GM21576 (cell line): ENCODE results near the gene C16orf87.

ENCODE experiments used
- ATAC-seq: cut with Tn5 transposase; IDR thresholded peaks from one replicate; pipeline ENCODE4 v1.9.1; 2021; ENCODE audit warnings: mild to moderate bottlenecking, moderate library complexity; ENCODE audit not compliant: unreplicated experiment

The C16orf87 gene

GRCh38 chr16:46844771-46845170 is 13.8 kb upstream of the C16orf87 start:
- ATAC-seq: no peak

- no peak for ATAC-seq
These were observed 13.1 kb upstream of the C16orf87 start for GRCh38 chr16:46843898-46844642.

- ATAC-seq: no peak
These were observed 11.4 kb upstream of the C16orf87 start for GRCh38 chr16:46842192-46842895.

- ATAC-seq: no peak
These were observed 9.0 kb upstream of the C16orf87 start for GRCh38 chr16:46839986-46840443.

- no peak for ATAC-seq
These were observed 5.9 kb upstream of the C16orf87 start for GRCh38 chr16:46836534-46837530.

GRCh38 chr16:46833460-46833800 is 2.5 kb upstream of the C16orf87 start:
- ATAC-seq: no peak

- ATAC-seq: no peak
These were observed 1.9 kb upstream of the C16orf87 start for GRCh38 chr16:46832757-46833459.

- ATAC-seq: peak; percentile 7
These were observed 521 bp downstream of the C16orf87 start for GRCh38 chr16:46830417-46830901.

- ATAC-seq: no peak
These were observed 2.0 kb downstream of the C16orf87 start for GRCh38 chr16:46828943-46829342.

- no peak for ATAC-seq
These were observed 2.7 kb downstream of the C16orf87 start for GRCh38 chr16:46828292-46828691.

- ATAC-seq: no peak
These were observed 4.3 kb downstream of the C16orf87 start for GRCh38 chr16:46826631-46827030.

- peak; percentile 86 for ATAC-seq
These were observed 8.7 kb downstream of the C16orf87 start for GRCh38 chr16:46822270-46822669.

- no peak for ATAC-seq
These were observed 13.0 kb downstream of the C16orf87 start for GRCh38 chr16:46817961-46818360.

- ATAC-seq: no peak
These were observed 16.2 kb downstream of the C16orf87 start for GRCh38 chr16:46814790-46815189.

- no peak for ATAC-seq
These were observed 17.4 kb downstream of the C16orf87 start for GRCh38 chr16:46813611-46814010.

- ATAC-seq: no peak
These were observed 18.0 kb downstream of the C16orf87 start for GRCh38 chr16:46812781-46813540.

GRCh38 chr16:46811682-46812081 is 19.3 kb downstream of the C16orf87 start:
- no peak for ATAC-seq

GRCh38 chr16:46808997-46809396 is 22.0 kb downstream of the C16orf87 start:
- peak; percentile 74 for ATAC-seq

GRCh38 chr16:46807336-46807735 is 23.6 kb downstream of the C16orf87 start:
- no peak for ATAC-seq

- ATAC-seq: no peak
These were observed 27.6 kb downstream of the C16orf87 start for GRCh38 chr16:46803373-46803772.
